HG02852 (cell line): ENCODE data around the gene MPP2.
"Not testable (repeated sequence)": the region's sequence is repeated elsewhere in the genome, so short reads cannot be mapped to it uniquely, and the experiment has no call there.

Source experiments
- ATAC-seq: cut with Tn5 transposase; IDR thresholded peaks from one replicate; pipeline ENCODE4 v1.9.1; 2021; ENCODE audit warnings: mild to moderate bottlenecking, moderate library complexity; ENCODE audit not compliant: unreplicated experiment

The MPP2 gene

GRCh38 chr17:43877451-43878155 is 29.7 kb downstream of the MPP2 start:
- ATAC-seq: no peak

- ATAC-seq: no peak
Observed at GRCh38 chr17:43877031-43877430, 30.3 kb downstream of the MPP2 start.

DNA sequence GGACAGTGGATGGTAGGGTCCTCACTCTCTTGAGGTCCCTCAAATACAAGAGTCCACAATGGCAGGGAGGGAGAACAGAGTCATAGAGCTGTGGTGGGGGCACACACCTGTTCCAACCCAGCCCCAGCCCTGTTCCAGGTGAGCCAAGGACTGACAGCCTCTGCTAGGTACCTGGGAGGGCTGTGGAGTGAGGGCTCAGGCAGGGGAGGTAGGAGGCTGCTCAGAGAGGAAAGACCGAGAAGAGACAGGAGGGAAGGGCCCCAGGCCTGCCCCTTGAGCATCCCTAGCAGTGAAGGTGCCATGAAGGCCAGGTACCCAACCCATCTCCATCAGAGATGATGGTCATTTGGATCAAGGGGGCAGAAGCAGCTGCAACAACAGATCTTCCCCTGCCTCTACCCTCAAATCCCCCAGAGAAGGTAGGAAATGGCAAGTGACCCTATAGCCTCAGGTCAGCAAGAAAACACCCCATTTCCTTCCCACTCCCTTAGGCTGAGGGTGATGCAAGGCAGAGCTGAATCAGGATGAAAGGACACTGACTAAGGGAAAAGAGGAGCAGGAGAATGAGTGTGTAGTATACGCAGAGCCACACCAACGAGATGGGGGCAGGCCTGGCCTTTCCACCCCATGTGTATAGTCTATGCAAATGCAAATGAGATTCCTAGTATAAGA is 31.7 kb downstream of the MPP2 start:
- no peak for ATAC-seq

- ATAC-seq: no peak
Observed at GRCh38 chr17:43874293-43874692, 33.0 kb downstream of the MPP2 start.

DNA sequence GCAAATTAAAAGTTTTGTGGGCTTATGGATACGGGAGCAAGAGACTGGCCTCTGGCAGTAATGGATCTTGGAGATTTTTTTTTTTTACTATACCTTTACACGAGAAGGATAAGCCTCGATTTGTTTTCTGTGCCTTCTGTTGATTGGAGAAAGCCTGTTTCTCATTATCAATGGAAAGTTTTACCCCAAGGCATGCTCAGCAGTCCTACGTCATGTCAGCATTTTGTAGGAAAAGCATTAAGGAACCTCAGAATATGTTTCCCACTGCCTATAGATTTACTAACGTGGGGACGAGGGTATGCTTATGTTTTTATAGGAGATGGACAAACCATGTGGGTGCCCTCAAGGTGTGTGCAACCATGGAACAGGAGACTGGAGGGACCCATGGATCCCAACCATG is 33.5 kb downstream of the MPP2 start:
- no peak for ATAC-seq

- no peak for ATAC-seq
Observed at GRCh38 chr17:43873091-43873490, 34.2 kb downstream of the MPP2 start.

- no peak for ATAC-seq
Observed at GRCh38 chr17:43871946-43872690, 35.2 kb downstream of the MPP2 start.

- ATAC-seq: not testable (repeated sequence)
Observed at GRCh38 chr17:43869031-43869430, 38.3 kb downstream of the MPP2 start.

GRCh38 chr17:43868226-43868994 is 38.9 kb downstream of the MPP2 start:
- no peak for ATAC-seq

DNA sequence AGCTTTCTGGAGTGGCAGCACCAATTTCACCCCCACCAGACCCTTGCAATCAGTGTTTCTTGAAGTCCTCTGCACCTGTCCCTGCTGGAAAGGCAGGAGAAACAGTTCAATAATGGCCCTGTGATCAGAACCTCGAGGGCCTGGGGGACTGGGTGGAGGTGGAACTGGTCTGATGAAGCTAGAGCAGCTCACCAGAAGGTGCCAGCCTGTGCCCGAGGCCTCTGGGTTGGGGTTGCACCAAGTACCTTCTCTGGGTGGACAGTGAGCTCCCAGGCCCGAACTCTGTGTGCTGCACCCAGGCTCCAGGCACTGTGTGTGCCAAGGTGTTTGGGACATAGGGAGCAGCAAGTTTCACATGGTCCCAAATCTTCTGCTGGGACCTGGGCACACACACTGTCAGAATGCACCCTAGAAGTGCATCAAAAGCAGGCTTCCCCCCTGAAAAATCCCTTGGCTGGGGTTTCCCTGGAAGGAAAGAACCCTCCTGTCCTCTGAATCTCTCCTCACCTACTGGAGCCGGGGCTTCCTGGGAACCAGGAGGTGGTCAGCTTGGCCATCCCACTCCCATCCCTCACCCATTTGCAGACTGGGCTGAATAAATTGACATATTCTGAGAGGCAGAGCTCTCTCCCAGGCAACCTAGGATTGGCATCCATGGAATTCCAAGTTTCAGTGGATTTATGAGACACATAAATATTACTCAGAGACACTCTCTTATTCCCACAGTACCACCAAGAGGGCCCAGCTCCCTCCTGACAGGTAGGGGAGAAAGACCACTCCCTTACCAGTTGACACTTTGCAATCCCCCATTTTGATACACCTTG is 43.0 kb downstream of the MPP2 start:
- ATAC-seq: no peak

- no peak for ATAC-seq
Observed at GRCh38 chr17:43861960-43862359, 45.4 kb downstream of the MPP2 start.

DNA sequence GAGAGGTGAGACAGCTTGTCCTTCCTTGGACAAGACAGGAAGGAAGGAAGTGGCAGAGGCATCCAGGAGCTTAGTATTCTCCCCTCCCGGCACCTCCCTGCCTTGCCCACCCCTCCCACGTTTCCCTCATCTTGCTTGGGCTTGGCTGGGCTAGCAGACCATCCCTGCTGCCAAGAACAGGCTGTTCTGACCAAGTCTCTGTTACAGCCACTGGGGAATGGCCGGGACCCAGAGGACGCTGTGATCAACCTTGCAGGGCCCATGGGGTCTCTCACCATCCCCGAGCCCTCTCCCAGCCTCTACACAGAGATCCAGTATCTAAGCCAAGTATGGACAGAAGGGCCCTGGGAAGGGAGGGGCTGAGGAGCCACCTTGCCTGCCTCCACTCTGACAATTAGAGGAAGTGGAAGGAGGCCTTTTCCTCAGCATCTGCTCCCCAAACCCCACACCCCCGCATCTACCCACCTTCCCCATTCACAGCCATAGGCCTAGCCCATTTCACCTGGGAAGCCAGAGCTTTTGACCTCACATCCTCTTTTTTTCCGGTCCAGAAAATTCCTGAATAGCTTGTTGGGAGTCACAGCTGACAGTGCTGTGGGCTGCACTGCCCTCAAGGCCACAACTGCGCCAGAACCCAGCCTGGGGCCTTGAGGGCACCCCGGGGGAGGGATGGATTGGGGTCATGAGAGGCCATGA is 46.3 kb downstream of the MPP2 start:
- ATAC-seq: no peak

DNA sequence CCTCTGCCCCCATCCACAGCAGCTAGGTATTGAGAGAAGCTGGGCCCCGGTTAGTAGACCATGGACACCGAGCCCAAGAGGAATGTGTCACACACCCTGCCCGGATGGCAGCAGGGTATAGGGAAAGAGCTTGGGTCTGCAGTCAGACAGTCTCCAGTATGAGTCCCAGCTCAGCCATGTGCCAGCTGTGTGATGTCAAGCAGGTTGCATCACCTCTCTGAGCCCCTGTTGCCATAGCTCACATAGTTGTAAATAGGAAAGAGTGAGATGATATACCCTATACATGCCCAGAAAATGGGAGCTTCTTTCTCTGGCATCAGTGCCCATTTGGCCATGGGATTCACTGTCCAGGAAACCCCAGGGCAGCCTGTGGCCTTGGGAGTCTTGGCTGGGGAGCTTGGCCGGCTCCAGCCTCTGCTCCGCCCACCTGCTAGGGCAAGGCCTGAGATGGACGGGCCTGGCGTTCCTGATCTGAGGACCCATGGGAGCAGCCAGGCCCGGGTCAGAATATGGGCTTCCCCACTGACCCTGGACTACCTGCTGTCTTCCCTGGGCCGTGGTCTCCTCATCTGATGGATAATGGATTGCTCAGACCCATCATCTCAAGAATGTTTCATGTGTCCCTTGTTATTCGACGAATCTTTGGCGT is 47.1 kb downstream of the MPP2 start:
- ATAC-seq: no peak

- ATAC-seq: no peak
Observed at GRCh38 chr17:43857957-43858600, 49.3 kb downstream of the MPP2 start.

DNA sequence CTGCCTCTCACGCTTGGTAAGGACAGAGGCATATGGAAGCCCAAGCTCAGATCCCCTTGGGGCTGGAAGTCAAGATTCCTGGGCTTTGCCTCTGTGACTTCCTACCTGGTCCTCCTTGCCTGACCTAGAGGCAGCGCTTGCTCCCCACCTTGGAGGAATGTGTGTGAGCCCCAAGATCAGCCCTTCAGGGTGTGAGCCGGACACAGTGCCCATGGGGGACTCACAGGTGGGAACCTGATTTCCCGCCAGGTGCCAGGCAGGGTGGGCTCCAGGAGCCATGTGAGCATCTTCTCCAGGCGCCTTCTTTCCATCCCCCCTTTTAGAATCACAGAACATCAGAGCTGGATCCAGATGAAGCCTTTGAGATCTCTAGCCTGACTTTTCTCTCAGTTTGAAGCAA is 50.2 kb downstream of the MPP2 start:
- ATAC-seq: no peak

DNA sequence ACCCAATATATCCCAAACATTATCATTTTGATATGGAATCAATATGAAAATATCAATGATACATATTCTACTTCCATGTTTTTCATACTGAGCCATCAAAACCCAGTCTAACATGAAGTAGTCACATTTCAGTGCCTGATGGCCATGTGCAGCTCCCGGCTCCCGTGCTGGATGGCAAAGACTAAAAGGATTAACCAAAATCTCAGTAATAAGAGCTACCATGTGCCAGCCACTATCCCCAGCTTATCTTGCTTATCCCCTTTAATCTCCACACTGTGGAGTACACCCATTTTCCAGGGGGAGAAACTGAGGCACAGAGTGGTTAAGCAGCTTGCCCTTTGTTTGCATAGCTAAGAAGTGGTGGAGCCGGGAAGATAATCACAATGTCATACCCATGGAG is 51.2 kb downstream of the MPP2 start:
- ATAC-seq: no peak

- ATAC-seq: no peak
Observed at GRCh38 chr17:43855061-43855460, 52.3 kb downstream of the MPP2 start.

DNA sequence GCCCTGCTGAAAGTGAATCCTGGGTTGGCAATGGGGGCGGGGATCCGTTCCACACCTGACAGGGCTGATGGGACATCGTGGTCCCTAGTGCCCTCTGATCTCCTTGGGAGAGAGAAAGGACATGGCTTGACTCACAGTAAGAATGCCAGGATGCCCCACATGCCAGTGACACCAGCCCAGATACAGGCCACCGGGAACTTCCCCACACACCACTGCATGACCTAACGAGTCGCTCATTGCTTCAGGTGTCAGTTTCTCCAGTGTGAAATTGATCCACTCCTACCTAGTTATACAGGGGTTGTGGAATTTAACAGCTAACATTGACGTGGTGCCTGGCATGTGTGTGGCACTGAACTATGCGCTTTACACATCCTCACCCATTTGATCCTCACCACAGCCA is 52.8 kb downstream of the MPP2 start:
- ATAC-seq: no peak

GRCh38 chr17:43853546-43853945 is 53.8 kb downstream of the MPP2 start:
- ATAC-seq: no peak
